ENCODE measurements around the gene DNAJC1. TPM values are rescaled to one million over a fixed set of nuclear protein-coding genes. Genes with fewer than 3 reads are reported as not detected.
A peak's percentile ranks its signal among the peaks of the same experiment; 100 is the strongest.

The DNAJC1 gene, protein sequence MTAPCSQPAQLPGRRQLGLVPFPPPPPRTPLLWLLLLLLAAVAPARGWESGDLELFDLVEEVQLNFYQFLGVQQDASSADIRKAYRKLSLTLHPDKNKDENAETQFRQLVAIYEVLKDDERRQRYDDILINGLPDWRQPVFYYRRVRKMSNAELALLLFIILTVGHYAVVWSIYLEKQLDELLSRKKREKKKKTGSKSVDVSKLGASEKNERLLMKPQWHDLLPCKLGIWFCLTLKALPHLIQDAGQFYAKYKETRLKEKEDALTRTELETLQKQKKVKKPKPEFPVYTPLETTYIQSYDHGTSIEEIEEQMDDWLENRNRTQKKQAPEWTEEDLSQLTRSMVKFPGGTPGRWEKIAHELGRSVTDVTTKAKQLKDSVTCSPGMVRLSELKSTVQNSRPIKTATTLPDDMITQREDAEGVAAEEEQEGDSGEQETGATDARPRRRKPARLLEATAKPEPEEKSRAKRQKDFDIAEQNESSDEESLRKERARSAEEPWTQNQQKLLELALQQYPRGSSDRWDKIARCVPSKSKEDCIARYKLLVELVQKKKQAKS
- total RNA-seq, result 100 to 1,000 TPM in 1 of 6 experiments, 10 to 100 TPM in 5; 16.0 to 106 (median 27.8) TPM
- long read RNA-seq, partial matches to known transcripts, result 10 of 11 reads
- long read RNA-seq, other reads (novel, unspliced or antisense), result 0 of 11 reads

DNA sequence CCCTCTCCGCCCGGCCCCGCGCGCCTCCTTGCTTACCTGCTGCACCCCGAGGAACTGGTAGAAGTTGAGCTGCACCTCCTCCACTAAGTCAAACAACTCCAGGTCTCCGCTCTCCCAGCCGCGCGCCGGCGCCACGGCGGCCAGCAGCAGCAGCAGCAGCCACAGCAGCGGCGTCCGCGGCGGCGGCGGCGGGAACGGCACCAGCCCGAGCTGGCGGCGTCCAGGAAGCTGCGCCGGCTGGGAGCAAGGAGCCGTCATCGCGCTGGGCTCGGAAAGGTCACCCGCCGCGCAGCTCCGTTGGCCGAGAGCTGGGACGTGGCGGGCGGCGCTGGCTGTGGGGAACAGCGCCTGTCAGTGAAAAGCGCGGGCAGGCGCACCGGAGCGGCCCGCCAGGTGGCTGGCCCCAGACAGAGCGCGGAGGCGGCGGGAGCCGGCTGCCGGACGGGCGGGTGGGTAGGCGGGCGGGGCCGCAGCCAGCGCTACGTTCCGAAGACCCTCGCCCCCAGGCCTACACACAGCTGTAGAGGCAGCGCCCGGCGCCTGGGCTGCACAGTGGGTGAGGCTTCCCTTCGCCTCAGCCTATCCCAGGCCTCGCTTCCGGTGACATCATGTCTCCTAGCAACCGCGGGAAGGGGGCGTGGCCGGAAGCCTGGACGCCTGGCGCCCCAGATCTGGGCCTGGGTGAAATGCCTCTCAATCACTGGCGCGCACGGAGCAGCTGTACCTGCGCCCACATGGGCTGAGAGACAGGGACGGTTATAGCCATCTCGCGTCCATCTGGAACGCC, at the start of gene DNAJC1:
TSS of gene DNAJC1 (minus strand) at position 554 of the 787 bp plus-strand sequence. CDS start at position 258, 296 bp downstream.
- 0% methylated on average over 19 of the region's 83 CpGs for WGBS (ENCODE audit: insufficient coverage, low coverage, low lambda C conversion rate, missing lambda C conversion rate)
- intact Hi-C loops (cut with DNase I), result loop anchor here in 1 of 2 donors (10.0 kb wide), 1 partner anchor 991 kb away; no protein-coding TSS in a partner anchor
- Histone ChIP-seq H3K27ac (peak within 1 kb of the TSS; percentile 79 to 90 (median 89)), H3K4me1 (peaks cover 0 to 8% (median 3%) of the 10 kb centered on the region in 4 donors), H3K9me3 (no peaks in the 10 kb centered on the region), H3K36me3 (no peaks in the 10 kb centered on the region), H3K4me3 (peak within 1 kb of the TSS; percentile 69 to 87 (median 82)), H3K27me3 (no peaks in the 10 kb centered on the region)
- peak; percentile 95 for TF ChIP-seq POLR2A (IDR thresholded peaks at IDR 0.05)
- TF ChIP-seq, protein P1, sequence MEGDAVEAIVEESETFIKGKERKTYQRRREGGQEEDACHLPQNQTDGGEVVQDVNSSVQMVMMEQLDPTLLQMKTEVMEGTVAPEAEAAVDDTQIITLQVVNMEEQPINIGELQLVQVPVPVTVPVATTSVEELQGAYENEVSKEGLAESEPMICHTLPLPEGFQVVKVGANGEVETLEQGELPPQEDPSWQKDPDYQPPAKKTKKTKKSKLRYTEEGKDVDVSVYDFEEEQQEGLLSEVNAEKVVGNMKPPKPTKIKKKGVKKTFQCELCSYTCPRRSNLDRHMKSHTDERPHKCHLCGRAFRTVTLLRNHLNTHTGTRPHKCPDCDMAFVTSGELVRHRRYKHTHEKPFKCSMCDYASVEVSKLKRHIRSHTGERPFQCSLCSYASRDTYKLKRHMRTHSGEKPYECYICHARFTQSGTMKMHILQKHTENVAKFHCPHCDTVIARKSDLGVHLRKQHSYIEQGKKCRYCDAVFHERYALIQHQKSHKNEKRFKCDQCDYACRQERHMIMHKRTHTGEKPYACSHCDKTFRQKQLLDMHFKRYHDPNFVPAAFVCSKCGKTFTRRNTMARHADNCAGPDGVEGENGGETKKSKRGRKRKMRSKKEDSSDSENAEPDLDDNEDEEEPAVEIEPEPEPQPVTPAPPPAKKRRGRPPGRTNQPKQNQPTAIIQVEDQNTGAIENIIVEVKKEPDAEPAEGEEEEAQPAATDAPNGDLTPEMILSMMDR (IDR thresholded peaks at IDR 0.05), result peak in 1 of 4 donors; percentile 25
- ATAC-seq (peak; percentile 97 to 99 (median 97)), DNase-seq (peak; percentile 98 to 99 (median 99))

DNA sequence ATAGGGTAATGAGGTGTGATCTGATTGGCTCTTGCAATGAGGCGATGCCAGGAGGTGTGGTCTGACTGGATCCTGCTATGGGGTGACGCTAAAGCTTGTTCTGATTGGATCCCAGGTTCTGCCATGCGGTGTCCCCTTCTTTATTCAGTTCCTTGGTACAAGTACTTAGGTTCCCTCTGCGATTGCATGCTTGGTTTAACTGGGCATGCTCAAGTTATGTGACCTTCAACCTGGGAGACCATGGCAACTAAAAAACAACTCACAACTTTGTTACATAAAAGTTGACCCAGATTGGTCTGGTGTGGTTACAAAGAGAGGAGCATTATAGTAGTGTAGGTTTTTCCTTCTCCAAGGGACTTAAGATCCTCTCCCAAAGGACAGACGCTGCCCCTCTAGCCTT, 49.5 kb upstream of the DNAJC1 start:
- TF ChIP-seq, protein P1 (IDR thresholded peaks at IDR 0.05), result no peak
- TF ChIP-seq POLR2A (IDR thresholded peaks at IDR 0.05), result no peak
- no peaks in the 10 kb centered on the region for H3K4me1 ChIP-seq
- no peak overlapping the region for H3K27ac ChIP-seq
- WGBS (ENCODE audit: insufficient coverage, low coverage, low lambda C conversion rate, missing lambda C conversion rate), result 85% methylated on average over 5 of the region's 5 CpGs
- no peak overlapping the region for H3K4me3 ChIP-seq
- H3K36me3 ChIP-seq, result no peaks in the 10 kb centered on the region
- ATAC-seq (peak in 2 of 4 donors; percentile 44 to 46), DNase-seq (no peak)
- intact Hi-C loops (cut with DNase I), result no loop called here
- H3K9me3 ChIP-seq, result no peaks in the 10 kb centered on the region
- H3K27me3 ChIP-seq, result no peaks in the 10 kb centered on the region

DNA sequence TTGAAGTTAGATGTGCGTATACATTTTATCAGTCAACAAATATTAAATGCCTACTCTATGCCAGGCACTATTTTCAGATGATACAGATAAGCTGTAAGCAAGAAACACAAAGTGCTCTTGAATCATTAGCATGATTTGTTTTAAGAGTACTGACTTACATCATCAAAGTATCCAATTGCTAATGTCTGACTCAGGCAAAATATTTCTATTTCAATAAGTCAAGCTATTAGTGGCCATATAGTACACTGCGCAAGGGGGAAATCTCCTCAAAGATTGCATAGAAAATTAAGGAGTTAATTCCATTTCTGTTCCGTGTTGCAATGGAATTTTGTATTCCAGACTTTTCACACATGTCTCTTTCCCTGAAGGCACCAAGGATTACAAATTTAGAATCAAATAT, 46.1 kb upstream of the DNAJC1 start:
- intact Hi-C loops (cut with DNase I), result no loop called here
- Histone ChIP-seq H3K9me3 (no peaks in the 10 kb centered on the region), H3K27me3 (no peaks in the 10 kb centered on the region), H3K4me3 (no peak overlapping the region), H3K27ac (no peak overlapping the region), H3K36me3 (no peaks in the 10 kb centered on the region), H3K4me1 (no peaks in the 10 kb centered on the region)
- DNase-seq (no peak), ATAC-seq (no peak)
- TF ChIP-seq, protein P1 (IDR thresholded peaks at IDR 0.05), result no peak
- TF ChIP-seq POLR2A (IDR thresholded peaks at IDR 0.05), result no peak
- 71% methylated on average over 3 of the region's 3 CpGs for WGBS (ENCODE audit: insufficient coverage, low coverage, low lambda C conversion rate, missing lambda C conversion rate)

DNA sequence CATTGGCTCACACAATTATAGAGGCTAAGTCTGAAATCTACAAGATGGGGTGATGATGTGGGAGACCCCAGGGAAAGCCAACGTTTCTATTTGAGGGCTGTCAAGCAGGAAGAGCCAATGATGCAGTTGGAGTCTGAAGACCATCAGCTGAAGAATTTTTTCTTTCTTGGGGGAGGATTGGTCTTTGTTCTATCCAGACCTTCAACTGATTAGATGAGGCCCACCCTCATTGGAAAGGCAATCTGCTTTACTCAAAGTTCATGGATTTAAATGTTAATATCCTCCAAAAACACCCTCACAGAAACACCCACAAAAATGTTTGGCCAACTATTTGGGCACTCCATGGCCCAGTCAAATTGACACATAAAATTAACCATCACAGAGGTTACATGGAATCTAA, 44.3 kb upstream of the DNAJC1 start:
- ATAC-seq (no peak), DNase-seq (no peak)
- TF ChIP-seq POLR2A (IDR thresholded peaks at IDR 0.05), result no peak
- TF ChIP-seq, protein P1 (IDR thresholded peaks at IDR 0.05), result no peak
- Histone ChIP-seq H3K9me3 (no peaks in the 10 kb centered on the region), H3K4me1 (no peaks in the 10 kb centered on the region), H3K27ac (no peak overlapping the region), H3K36me3 (no peaks in the 10 kb centered on the region), H3K27me3 (no peaks in the 10 kb centered on the region), H3K4me3 (no peak overlapping the region)
- intact Hi-C loops (cut with DNase I), result no loop called here
- 78% methylated on average over 1 of the region's 1 CpG for WGBS (ENCODE audit: insufficient coverage, low coverage, low lambda C conversion rate, missing lambda C conversion rate)
